NB4 (cell line): ENCODE data around the gene HDAC8.

Experiments
- CTCF ChIP-seq: IDR thresholded peaks from one replicate; pipeline ENCODE4 v1.5.1; 2012; ENCODE audit warnings: low read depth, low read length
- MAX ChIP-seq: IDR thresholded peaks from 2 replicates; pipeline ENCODE4 v1.6.1; 2011; ENCODE audit warnings: low read depth, low read length
- MYC ChIP-seq: IDR thresholded peaks from 2 replicates; pipeline ENCODE4 v1.6.1; 2011; ENCODE audit warnings: low read depth, low read length
- POLR2A ChIP-seq: IDR thresholded peaks from 2 replicates; pipeline ENCODE4 v1.6.1; 2011; ENCODE audit warnings: mild to moderate bottlenecking; ENCODE audit not compliant: insufficient read length; ENCODE audit errors: extremely low read depth

- TF ChIP-seq CTCF = no peak
- no peak for TF ChIP-seq MYC
- no peak for TF ChIP-seq POLR2A
- no peak for TF ChIP-seq MAX
Measured at GRCh38 chrX:72326605-72327300, 245.9 kb downstream of the HDAC8 start.
